CD14-positive monocyte (primary cell): ENCODE measurements around the gene ARVCF. TPM values are rescaled to one million over a fixed set of nuclear protein-coding genes. Genes with fewer than 3 reads are reported as not detected.

Experiments
- DNase-seq, 3 donors: peaks; one replicate each; pipeline ENCODE4 v3.0.0-alpha.2; 2011 to 2022
- H2AFZ ChIP-seq: 2 replicates; pipeline ENCODE4 v1.6.0; 2012; ENCODE audit warnings: mild to moderate bottlenecking, low read depth, low read length, inconsistent platforms; ENCODE audit not compliant: insufficient read depth, poor library complexity, severe bottlenecking
- H3K27ac ChIP-seq, 2 donors: 1 replicate in 1 of 2; 2 replicates in 1 of 2; pipeline ENCODE4 v1.5.1; 2012 to 2013; ENCODE audit warnings: low read length in 2 of 2, control low read depth in 1 of 2, inconsistent platforms in 1 of 2, low read depth in 1 of 2, mild to moderate bottlenecking in 1 of 2
- H3K27me3 ChIP-seq, 2 donors: one replicate each; pipeline versions ENCODE4 v1.6.0 to v1.6.1; 2011 to 2013; ENCODE audit warnings: low read length in 2 of 2; ENCODE audit not compliant: control insufficient read depth in 2 of 2, insufficient read depth in 2 of 2
- H3K36me3 ChIP-seq, 2 donors: replicated peaks in 1 of 2; 1 replicate in 1 of 2; 2 replicates in 1 of 2; pipeline versions ENCODE4 v1.5.1 to v1.6.1; 2012 to 2013; ENCODE audit warnings: low read length in 2 of 2, control low read depth in 1 of 2, inconsistent platforms in 1 of 2, mild to moderate bottlenecking in 1 of 2; ENCODE audit not compliant: insufficient read depth in 2 of 2, control insufficient read depth in 1 of 2
- H3K4me1 ChIP-seq, 2 donors: 1 replicate in 1 of 2; 2 replicates in 1 of 2; pipeline versions ENCODE4 v1.5.1 to v1.6.1; 2012 to 2013; ENCODE audit warnings: low read length in 2 of 2, control low read depth in 1 of 2, inconsistent platforms in 1 of 2, mild to moderate bottlenecking in 1 of 2, moderate library complexity in 1 of 2; ENCODE audit not compliant: insufficient read depth in 2 of 2, control insufficient read depth in 1 of 2
- H3K4me2 ChIP-seq: replicated peaks from 2 replicates; pipeline ENCODE3; 2012; ENCODE audit warnings: low read length, moderate library complexity, mild to moderate bottlenecking; ENCODE audit not compliant: poor library complexity, severe bottlenecking; ENCODE audit errors: extremely low read depth
- H3K4me3 ChIP-seq, 3 experiments: fragments of 200-600 bp in 1 of 3; sonication (generic) in 1 of 3; replicated peaks in 1 of 3; 1 replicate in 2 of 3; 2 replicates in 1 of 3; pipeline ENCODE4 v1.5.1; 2011 to 2013; ENCODE audit warnings: low read length in 3 of 3, mild to moderate bottlenecking in 3 of 3, control low read depth in 2 of 3, low read depth in 2 of 3, inconsistent platforms in 1 of 3, moderate library complexity in 1 of 3
- H3K79me2 ChIP-seq: 2 replicates; pipeline ENCODE4 v1.6.0; 2012; ENCODE audit warnings: mild to moderate bottlenecking, control low read depth, inconsistent platforms, low read length, moderate library complexity; ENCODE audit not compliant: insufficient read depth
- H3K9ac ChIP-seq: 2 replicates; pipeline ENCODE4 v1.6.0; 2017; ENCODE audit warnings: low read length, mild to moderate bottlenecking; ENCODE audit not compliant: insufficient read depth, poor library complexity, severe bottlenecking
- H3K9me3 ChIP-seq, 2 donors: replicated peaks in 1 of 2; 1 replicate in 1 of 2; 2 replicates in 1 of 2; pipeline versions ENCODE4 v1.5.1 to v1.6.1; 2012 to 2013; ENCODE audit warnings: low read length in 2 of 2, control low read depth in 1 of 2; ENCODE audit not compliant: control insufficient read depth in 1 of 2, insufficient read depth in 1 of 2
- H4K20me1 ChIP-seq: 2 replicates; pipeline ENCODE4 v1.6.0; 2012; ENCODE audit warnings: mild to moderate bottlenecking, low read length, control low read depth, moderate library complexity; ENCODE audit not compliant: insufficient read depth
- H3K27ac Mint-ChIP-seq, 7 donors: one replicate each; pipeline ENCODE4 v1.8.0; 2020; ENCODE audit warnings: mild to moderate bottlenecking in 7 of 7, mixed read lengths in 7 of 7, moderate library complexity in 6 of 7, inconsistent platforms in 2 of 7
- H3K27me3 Mint-ChIP-seq, 3 donors: one replicate each; pipeline ENCODE4 v1.8.0; 2021 to 2022; ENCODE audit warnings: low read depth in 3 of 3, mild to moderate bottlenecking in 3 of 3, mixed read lengths in 3 of 3, moderate library complexity in 3 of 3, inconsistent platforms in 1 of 3
- H3K36me3 Mint-ChIP-seq, 2 donors: one replicate each; pipeline ENCODE4 v1.8.0; 2020; ENCODE audit warnings: mixed read lengths in 2 of 2, inconsistent platforms in 1 of 2, mild to moderate bottlenecking in 1 of 2
- H3K4me1 Mint-ChIP-seq: one replicate; pipeline ENCODE4 v1.8.0; 2020; ENCODE audit warnings: mild to moderate bottlenecking, mixed read lengths
- H3K4me3 Mint-ChIP-seq, 2 donors: one replicate each; pipeline ENCODE4 v1.8.0; 2020; ENCODE audit warnings: mild to moderate bottlenecking in 2 of 2, mixed read lengths in 2 of 2, moderate library complexity in 1 of 2
- H3K9me3 Mint-ChIP-seq, 7 donors: one replicate each; pipeline ENCODE4 v1.8.0; 2020 to 2022; ENCODE audit warnings: mixed read lengths in 7 of 7, mild to moderate bottlenecking in 6 of 7, moderate library complexity in 6 of 7, inconsistent platforms in 2 of 7
- CTCF ChIP-seq: fragments of 200-600 bp; IDR thresholded peaks from one replicate; pipeline ENCODE4 v1.8.0; 2022; ENCODE audit warnings: antibody characterized with exemption, mild to moderate bottlenecking
- WGBS: methylation state at CpG from one replicate; pipeline ENCODE4 v1.1.5; 2013; ENCODE audit warnings: missing lambda C conversion rate; ENCODE audit not compliant: insufficient coverage; 5-methylcytosine and 5-hydroxymethylcytosine counted together
- intact Hi-C, 2 donors: fragments of 100-400 bp; cut with micrococcal nuclease; formaldehyde crosslinking; loops; one replicate each; pipeline versions ENCODE4 v1.15.0 to v1.15.1; 2023
- polyA plus RNA-seq, 3 donors: library from polyadenylated mRNA; depleted of rRNA in 1 of 3; unstranded in 2 of 3; stranded (reverse) in 1 of 3; fragments of 300-500 nt in 2 of 3; fragments of >200 nt in 1 of 3; fragmentation: Illumina TruSeq in 2 of 3; gene quantifications; 1 replicate in 2 of 3; 2 replicates in 1 of 3; pipeline ENCODE4 v1.2.3, GENCODE V29; 2012 to 2021

ARVCF gene
- polyA plus RNA-seq, 3 donors: 0.31 to 2.6 (median 0.44) TPM

- Histone ChIP-seq H3K4me3 (no peak overlapping the region), H3K36me3 (no peaks in the 10 kb centered on the region), H3K4me1 (peaks cover 8 to 11% of the 10 kb centered on the region in 2 donors), H3K79me2 (no peaks in the 10 kb centered on the region), H3K9me3 (no peaks in the 10 kb centered on the region), H3K27ac (no peak overlapping the region), H2AFZ (no peak overlapping the region), H3K9ac (no peak overlapping the region), H3K4me2 (no peak overlapping the region), H4K20me1 (no peaks in the 10 kb centered on the region), H3K27me3 (peaks cover 0 to 5% of the 10 kb centered on the region in 2 donors)
- H3K27ac Mint-ChIP-seq: no peak overlapping the region
- H3K27me3 Mint-ChIP-seq: peaks cover 2 to 16% (median 10%) of the 10 kb centered on the region in 3 donors
- 93% methylated on average over 16 of the region's 18 CpGs for WGBS
- DNase-seq: no peak
- peaks cover 4% of the 10 kb centered on the region for H3K4me1 Mint-ChIP-seq
- intact Hi-C loops: loop anchor here in 1 of 2 donors (5.0 kb wide), 1 partner anchor 33 kb away; the partner anchor contains the start of gene TANGO2
- TF ChIP-seq CTCF: no peak
- H3K9me3 Mint-ChIP-seq: peaks cover 0 to 3% (median 0%) of the 10 kb centered on the region in 7 donors
- no peak overlapping the region for H3K4me3 Mint-ChIP-seq
- no peaks in the 10 kb centered on the region for H3K36me3 Mint-ChIP-seq
Measured at GRCh38 chr22:19988965-19989724, 27.5 kb downstream of the ARVCF start.

GRCh38 chr22:19988331-19988808, 28.3 kb downstream of the ARVCF start:
- Histone ChIP-seq H3K9me3 (no peaks in the 10 kb centered on the region), H3K4me1 (peaks cover 8 to 11% of the 10 kb centered on the region in 2 donors), H4K20me1 (no peaks in the 10 kb centered on the region), H3K27ac (no peak overlapping the region), H3K36me3 (no peaks in the 10 kb centered on the region), H3K4me2 (no peak overlapping the region), H3K79me2 (no peaks in the 10 kb centered on the region), H2AFZ (no peak overlapping the region), H3K9ac (no peak overlapping the region), H3K4me3 (no peak overlapping the region), H3K27me3 (peaks cover 0 to 5% of the 10 kb centered on the region in 2 donors)
- intact Hi-C loops: loop anchor here in 1 of 2 donors (5.0 kb wide), 1 partner anchor 34 kb away; the partner anchor contains the start of gene TANGO2
- H3K27me3 Mint-ChIP-seq: peaks cover 2 to 16% (median 10%) of the 10 kb centered on the region in 3 donors
- H3K27ac Mint-ChIP-seq: no peak overlapping the region
- H3K9me3 Mint-ChIP-seq: peaks cover 0 to 3% (median 0%) of the 10 kb centered on the region in 7 donors
- no peaks in the 10 kb centered on the region for H3K36me3 Mint-ChIP-seq
- no peak overlapping the region for H3K4me3 Mint-ChIP-seq
- TF ChIP-seq CTCF: no peak
- WGBS: 93% methylated on average over 9 of the region's 9 CpGs
- peaks cover 4% of the 10 kb centered on the region for H3K4me1 Mint-ChIP-seq
- no peak for DNase-seq
